Neural crest cell (in vitro differentiated cells): ENCODE measurements around the gene PNPLA2. TPM values are rescaled to one million over a fixed set of nuclear protein-coding genes. Genes with fewer than 3 reads are reported as not detected.

Experiments
- DNase-seq: peaks from one replicate; pipeline ENCODE4 v3.0.0; 2021; ENCODE audit warnings: low read depth, mixed read lengths, low spot score
- H3K27ac Mint-ChIP-seq: one replicate; pipeline ENCODE4 v1.8.0; 2021; ENCODE audit warnings: mild to moderate bottlenecking, mixed read lengths; ENCODE audit not compliant: unreplicated experiment
- H3K27me3 Mint-ChIP-seq: 2 replicates; pipeline ENCODE4 v1.8.0; 2021; ENCODE audit warnings: low read depth, mild to moderate bottlenecking, mixed read lengths
- H3K36me3 Mint-ChIP-seq: 2 replicates; pipeline ENCODE4 v1.8.0; 2021; ENCODE audit warnings: low read depth, mild to moderate bottlenecking, mixed read lengths
- H3K4me1 Mint-ChIP-seq: 2 replicates; pipeline ENCODE4 v1.8.0; 2021; ENCODE audit warnings: mixed read lengths
- H3K4me3 Mint-ChIP-seq: one replicate; pipeline ENCODE4 v1.8.0; 2021; ENCODE audit warnings: mild to moderate bottlenecking, mixed read lengths
- H3K9me3 Mint-ChIP-seq: 2 replicates; pipeline ENCODE4 v1.8.0; 2021; ENCODE audit warnings: mixed read lengths
- total RNA-seq: library from RNA; stranded (reverse); gene quantifications from 2 replicates; pipeline ENCODE4 v1.2.1, GENCODE V29; 2021
- TF ChIP-seq, protein P1 (sequence below): fragments of 200-600 bp; sonication (generic); conservative IDR thresholded peaks from 2 replicates; pipeline ENCODE4 v1.5.0; 2021; ENCODE audit warnings: antibody characterized with exemption, mild to moderate bottlenecking

PNPLA2 gene
- total RNA-seq, 1 donor from 2014 or later = 34.5 TPM

DNA sequence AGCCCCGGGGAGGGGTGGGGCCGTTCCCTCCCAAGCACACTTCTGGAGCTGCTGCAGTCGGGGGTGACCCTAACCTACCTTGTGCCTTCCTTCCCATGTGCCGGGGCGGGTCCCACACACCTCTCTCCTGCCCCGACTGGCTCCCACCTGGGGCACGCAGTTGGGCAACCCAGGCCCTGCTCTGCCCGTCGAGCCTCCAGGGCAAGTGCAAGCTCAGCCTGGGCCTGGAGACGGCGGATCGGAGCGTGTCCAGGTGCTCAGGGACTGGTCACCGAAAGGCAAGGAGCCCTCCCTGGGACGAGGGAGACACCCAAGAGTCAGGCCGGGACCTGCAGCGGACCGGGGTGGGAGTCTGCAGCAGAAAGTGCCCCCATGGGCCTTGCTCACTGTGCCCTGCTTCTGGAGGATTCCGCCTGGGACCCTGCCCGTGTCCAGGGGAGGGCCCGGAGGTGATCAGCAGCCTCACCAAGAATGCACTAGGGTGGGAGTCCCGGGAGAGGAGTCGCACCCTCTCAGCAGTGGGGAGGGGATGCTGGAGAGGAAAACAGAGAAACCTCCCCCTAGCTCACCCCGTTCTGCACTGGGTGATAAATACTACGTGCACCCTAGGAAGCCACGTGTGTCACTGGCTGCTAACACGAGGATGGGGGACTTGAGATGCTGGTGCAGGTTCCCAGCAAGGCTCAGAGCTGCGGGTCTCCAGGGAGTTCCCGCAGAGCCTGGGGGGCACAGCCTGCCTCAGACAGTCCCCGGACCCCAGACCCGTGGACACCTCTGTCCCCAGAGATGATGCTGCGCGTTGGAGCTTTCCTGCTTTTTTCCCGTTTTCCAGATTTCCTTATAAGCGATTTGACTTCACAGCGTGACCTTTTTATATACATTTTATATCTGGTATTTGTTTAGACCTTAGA lies 36.2 kb upstream of the PNPLA2 start:
- H3K9me3 Mint-ChIP-seq = no peaks in the 10 kb centered on the region
- peak overlapping the region; percentile 70 for H3K4me3 Mint-ChIP-seq
- peaks cover 6% of the 10 kb centered on the region for H3K27me3 Mint-ChIP-seq
- no peak overlapping the region for H3K27ac Mint-ChIP-seq
- TF ChIP-seq, protein P1, sequence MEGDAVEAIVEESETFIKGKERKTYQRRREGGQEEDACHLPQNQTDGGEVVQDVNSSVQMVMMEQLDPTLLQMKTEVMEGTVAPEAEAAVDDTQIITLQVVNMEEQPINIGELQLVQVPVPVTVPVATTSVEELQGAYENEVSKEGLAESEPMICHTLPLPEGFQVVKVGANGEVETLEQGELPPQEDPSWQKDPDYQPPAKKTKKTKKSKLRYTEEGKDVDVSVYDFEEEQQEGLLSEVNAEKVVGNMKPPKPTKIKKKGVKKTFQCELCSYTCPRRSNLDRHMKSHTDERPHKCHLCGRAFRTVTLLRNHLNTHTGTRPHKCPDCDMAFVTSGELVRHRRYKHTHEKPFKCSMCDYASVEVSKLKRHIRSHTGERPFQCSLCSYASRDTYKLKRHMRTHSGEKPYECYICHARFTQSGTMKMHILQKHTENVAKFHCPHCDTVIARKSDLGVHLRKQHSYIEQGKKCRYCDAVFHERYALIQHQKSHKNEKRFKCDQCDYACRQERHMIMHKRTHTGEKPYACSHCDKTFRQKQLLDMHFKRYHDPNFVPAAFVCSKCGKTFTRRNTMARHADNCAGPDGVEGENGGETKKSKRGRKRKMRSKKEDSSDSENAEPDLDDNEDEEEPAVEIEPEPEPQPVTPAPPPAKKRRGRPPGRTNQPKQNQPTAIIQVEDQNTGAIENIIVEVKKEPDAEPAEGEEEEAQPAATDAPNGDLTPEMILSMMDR = no peak
- H3K36me3 Mint-ChIP-seq = no peaks in the 10 kb centered on the region
- H3K4me1 Mint-ChIP-seq = peaks cover 15% of the 10 kb centered on the region
- DNase-seq = no peak

DNA sequence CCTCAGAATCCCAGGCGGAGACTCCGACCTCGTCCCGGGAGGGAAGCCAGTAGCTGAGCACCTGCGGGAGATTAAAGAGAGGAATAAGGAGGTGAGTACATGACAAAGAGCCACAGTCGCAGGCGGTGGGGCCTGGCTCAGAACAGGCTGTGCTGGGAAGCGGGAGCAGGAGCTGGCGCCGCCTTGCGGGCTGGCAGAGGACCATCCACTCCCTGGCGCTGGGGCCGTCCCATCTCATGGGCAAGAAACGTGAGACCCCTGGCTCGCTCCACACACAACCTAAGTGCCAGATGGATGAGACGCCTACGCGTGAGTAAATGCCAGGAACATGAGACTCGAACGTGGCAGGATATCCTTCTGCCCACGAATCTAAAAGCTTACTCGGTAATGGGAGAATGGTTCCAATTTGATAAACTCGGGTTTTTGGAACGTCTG lies 35.1 kb upstream of the PNPLA2 start:
- Mint-ChIP-seq H3K9me3 (no peaks in the 10 kb centered on the region), H3K4me1 (peaks cover 15% of the 10 kb centered on the region)

DNA sequence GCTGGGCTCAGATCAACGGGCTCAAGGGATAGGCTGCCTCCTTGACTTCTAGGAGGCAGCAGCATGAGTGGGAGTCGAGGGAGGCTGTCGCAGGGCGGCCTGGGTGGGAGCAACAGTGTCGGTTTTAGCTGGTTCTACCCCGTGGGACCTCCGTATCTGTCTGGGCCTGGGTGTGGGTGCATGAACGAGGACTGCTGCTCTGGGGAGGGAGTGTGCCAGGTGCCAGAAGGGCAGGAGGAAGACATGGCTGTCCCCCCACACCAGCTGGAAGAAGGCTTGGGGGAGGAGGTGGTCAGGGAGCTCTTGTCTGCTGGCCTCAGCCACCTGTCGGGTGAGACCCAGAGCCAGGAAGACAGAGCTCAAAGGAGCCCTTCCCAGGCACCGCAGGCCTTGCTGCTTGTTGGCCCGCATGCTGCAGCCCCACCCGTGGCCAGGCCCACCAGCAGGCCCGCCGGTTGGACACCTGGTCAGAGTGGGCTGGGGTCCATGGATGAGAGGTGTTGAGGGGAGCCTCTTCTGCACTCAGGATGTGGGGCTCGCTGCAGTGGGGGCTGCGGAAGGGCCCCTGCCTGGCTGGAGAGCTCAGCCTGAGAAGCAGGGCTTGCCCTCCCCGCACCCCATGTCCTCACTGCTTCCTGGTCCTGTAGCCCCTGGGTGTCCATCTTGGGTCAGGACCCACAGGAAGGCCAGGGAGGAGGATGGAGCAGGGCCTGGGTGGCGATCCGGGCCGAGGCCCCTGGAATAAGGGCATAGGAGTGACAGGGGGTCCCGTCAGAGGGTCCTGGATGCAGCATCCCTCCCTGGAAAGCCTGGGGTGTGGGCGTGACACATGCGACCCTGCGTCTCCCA lies 32.3 kb upstream of the PNPLA2 start:
- H3K27me3 Mint-ChIP-seq = peaks cover 6% of the 10 kb centered on the region
- H3K4me1 Mint-ChIP-seq = peaks cover 8% of the 10 kb centered on the region
- H3K27ac Mint-ChIP-seq = no peak overlapping the region
- peak overlapping the region; percentile 68 for H3K4me3 Mint-ChIP-seq
- DNase-seq = no peak
- no peaks in the 10 kb centered on the region for H3K9me3 Mint-ChIP-seq
- H3K36me3 Mint-ChIP-seq = no peaks in the 10 kb centered on the region
- TF ChIP-seq, protein P1 = no peak

More for the DNA sequence above, 35.1 kb upstream of the PNPLA2 start:
- H3K4me3 Mint-ChIP-seq = peak overlapping the region; percentile 70
- no peaks in the 10 kb centered on the region for H3K36me3 Mint-ChIP-seq
- peak; percentile 77 for DNase-seq
- TF ChIP-seq, protein P1 = peak; percentile 84
- H3K27me3 Mint-ChIP-seq = peaks cover 6% of the 10 kb centered on the region
- H3K27ac Mint-ChIP-seq = no peak overlapping the region

DNA sequence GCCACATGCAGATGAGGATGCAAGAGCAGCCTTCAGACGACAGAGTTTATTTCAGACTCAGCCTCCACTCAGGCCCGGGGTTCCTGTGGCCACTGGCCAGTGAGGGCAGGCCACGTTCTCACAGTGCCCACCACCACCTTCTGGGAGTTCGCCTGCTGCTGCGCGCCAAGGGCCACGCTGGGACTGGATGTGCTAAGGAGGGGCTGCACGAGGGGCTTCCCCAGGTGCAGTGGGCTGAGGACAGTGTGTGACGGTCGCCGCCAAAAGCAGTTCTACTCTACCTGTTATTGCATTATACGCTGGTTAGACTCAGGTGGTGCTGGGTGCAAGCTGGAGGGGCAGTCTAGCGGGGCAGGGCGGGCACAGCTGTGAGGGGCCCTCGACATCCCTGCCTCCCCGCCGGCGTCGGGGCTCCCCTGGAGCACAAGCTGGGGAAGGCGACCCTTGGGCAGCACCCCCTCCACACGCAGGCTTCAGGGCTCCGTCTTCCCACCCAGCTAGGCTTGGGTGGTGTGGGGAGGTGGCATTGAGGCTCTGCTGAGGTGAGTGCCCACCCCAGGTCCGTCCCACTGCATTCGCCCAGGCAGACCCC lies 31.5 kb upstream of the PNPLA2 start:
- no peak overlapping the region for H3K4me3 Mint-ChIP-seq
- peaks cover 8% of the 10 kb centered on the region for H3K4me1 Mint-ChIP-seq
- DNase-seq = no peak
- TF ChIP-seq, protein P1 = no peak
- peaks cover 6% of the 10 kb centered on the region for H3K27me3 Mint-ChIP-seq
- H3K36me3 Mint-ChIP-seq = no peaks in the 10 kb centered on the region
- H3K27ac Mint-ChIP-seq = no peak overlapping the region
- no peaks in the 10 kb centered on the region for H3K9me3 Mint-ChIP-seq

DNA sequence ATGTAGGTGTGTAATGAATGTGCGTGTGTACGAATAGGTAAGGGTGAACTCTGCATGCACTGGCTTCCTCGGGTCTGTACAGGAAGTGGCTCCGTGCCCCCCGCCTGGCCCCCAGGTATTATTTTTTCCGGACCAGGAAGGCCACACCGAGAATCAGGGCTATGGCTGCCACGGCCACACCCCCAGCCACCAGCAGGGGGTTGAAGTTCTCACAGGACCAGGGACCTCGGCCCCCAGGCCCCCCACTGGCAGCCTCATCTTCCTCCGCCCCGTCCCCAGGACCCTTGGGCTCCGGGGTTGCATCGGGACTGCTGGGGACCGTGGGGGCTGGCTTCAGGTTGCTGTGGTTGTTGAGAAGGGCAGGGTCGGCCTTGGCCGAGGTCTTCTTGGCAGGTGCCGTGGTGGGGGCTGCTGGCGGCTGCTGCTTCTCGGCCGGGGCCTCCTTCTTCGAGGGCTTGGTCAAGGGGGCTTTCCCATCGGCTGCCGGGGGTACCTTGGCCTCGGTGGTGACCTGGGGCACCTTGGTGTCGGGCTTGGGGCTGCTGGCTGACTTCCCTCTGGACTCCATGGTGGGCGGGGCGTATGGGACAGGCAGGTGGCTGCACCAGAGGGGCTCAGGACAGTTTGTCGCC lies 30.6 kb upstream of the PNPLA2 start:
- TF ChIP-seq, protein P1 = peak; percentile 19
- Mint-ChIP-seq H3K9me3 (no peaks in the 10 kb centered on the region), H3K4me1 (peaks cover 8% of the 10 kb centered on the region), H3K27ac (no peak overlapping the region), H3K27me3 (peaks cover 6% of the 10 kb centered on the region), H3K4me3 (no peak overlapping the region), H3K36me3 (no peaks in the 10 kb centered on the region)
- no peak for DNase-seq
